ENCODE results near the gene ST6GALNAC6. TPM values are rescaled to one million over a fixed set of nuclear protein-coding genes. Genes with fewer than 3 reads are reported as not detected.

Gene ST6GALNAC6
- total and polyA plus RNA-seq, 2 of the 8 experiments (the other 6 are each of a cell fraction or from before 2014, with no cell fraction given): 43.7 to 64.4 TPM

- ChIA-PET POLR2A (ENCODE audit: partially characterized antibody) (no interaction called here), CTCF (ENCODE audit: partially characterized antibody) (interaction anchor here (1.6 to 35.5 kb wide), 4 partner anchors 8 to 183 kb away, joined by 5 to 825 read pairs (median 36); no protein-coding TSS in a partner anchor)
- H2BK20ac ChIP-seq (ENCODE audit: low read length): no peak overlapping the region
- H3K18ac ChIP-seq (ENCODE audit: extremely low read depth, low read length): no peak overlapping the region
- H3K27me3 ChIP-seq (replicated peaks in 1 of 4; ENCODE audit: control insufficient read depth in 3 of 4, extremely low read depth in 1 of 4, insufficient read depth in 3 of 4, low read length in 3 of 4): no peaks in the 10 kb centered on the region
- H3K36me3 ChIP-seq (ENCODE audit: control insufficient read depth in 2 of 4, insufficient read depth in 4 of 4, low read length in 3 of 4): peaks cover 0 to 3% (median 0%) of the 10 kb centered on the region in 4 experiments; a peak in 2 of 8 replicates
- H3K9ac ChIP-seq (replicated peaks in 1 of 4; ENCODE audit: extremely low read depth in 1 of 4, low read depth in 3 of 4, low read length in 3 of 4): no peak overlapping the region
- no peak overlapping the region for H3K23ac ChIP-seq (ENCODE audit: insufficient read length)
- WGBS, 2 experiments (ENCODE audit: extremely low coverage in 1 of 2, insufficient coverage in 1 of 2, insufficient read length in 1 of 2, insufficient replicate concordance in 2 of 2, low coverage in 1 of 2, low lambda C conversion rate in 2 of 2, missing lambda C conversion rate in 1 of 2): 82% methylated on average over 11 of the region's 11 CpGs; no CpG with 5 or more reads in 1 of the 2 experiments
- H3K27ac ChIP-seq (ENCODE audit: low read depth, low read length): no peak overlapping the region
- no peak overlapping the region for H3K4me3 ChIP-seq (ENCODE audit: extremely low read depth in 1 of 4, insufficient read depth in 2 of 4, low read depth in 3 of 4, low read length in 4 of 4)
- no peak overlapping the region for H2BK5ac ChIP-seq (ENCODE audit: low read depth, low read length)
- no peak overlapping the region for H4K8ac ChIP-seq (ENCODE audit: extremely low read depth, insufficient read depth, low read length)
- no peak overlapping the region for H3K4me2 ChIP-seq (ENCODE audit: insufficient read depth in 1 of 2, low read depth in 2 of 2, low read length in 2 of 2)
- no peak overlapping the region for H2BK12ac ChIP-seq (ENCODE audit: low read depth, low read length)
- H2BK15ac ChIP-seq (ENCODE audit: low read length): no peak overlapping the region
- no peak overlapping the region for H4K91ac ChIP-seq (replicated peaks; ENCODE audit: insufficient read length, low read length)
- H2AFZ ChIP-seq (ENCODE audit: low read length): no peak overlapping the region
- H3K56ac ChIP-seq (replicated peaks; ENCODE audit: insufficient read length, low read depth, low read length): no peak overlapping the region
- DNase-seq (ENCODE audit: low read depth in 1 of 2, low spot score in 2 of 2): no peak
- no peak overlapping the region for H2AK5ac ChIP-seq (ENCODE audit: low read depth, low read length)
- no peak overlapping the region for H3K14ac ChIP-seq (ENCODE audit: insufficient read length)
- H3K79me1 ChIP-seq (ENCODE audit: low read depth, low read length): peaks cover 10% of the 10 kb centered on the region
- no peak overlapping the region for H2BK120ac ChIP-seq (replicated peaks; ENCODE audit: low read depth, low read length)
- FAIRE-seq: no peak
- no peak overlapping the region for H4K5ac ChIP-seq (ENCODE audit: insufficient read length, low read depth, low read length)
- no peak overlapping the region for H3K4ac ChIP-seq (replicated peaks; ENCODE audit: insufficient read length, low read depth, low read length)
- peaks cover 20% of the 10 kb centered on the region; the same call in 1 of the 2 replicates for H3K23me2 ChIP-seq (ENCODE audit: low read depth, low read length)
- peaks cover 0 to 15% of the 10 kb centered on the region in 2 experiments; a peak in 1 of 4 replicates for H3K79me2 ChIP-seq (ENCODE audit: control insufficient read depth in 1 of 2, insufficient read depth in 2 of 2, low read length in 2 of 2)
- H4K20me1 ChIP-seq (replicated peaks in 1 of 2; ENCODE audit: control insufficient read depth in 1 of 2, insufficient read depth in 2 of 2, low read length in 2 of 2): peaks cover 1 to 22% of the 10 kb centered on the region in 2 experiments
- H3K9me3 ChIP-seq (ENCODE audit: insufficient read depth in 2 of 2, low read depth in 1 of 2, low read length in 1 of 2): no peaks in the 10 kb centered on the region
- peaks cover 8 to 18% (median 13%) of the 10 kb centered on the region in 4 experiments for H3K4me1 ChIP-seq (replicated peaks in 1 of 4; ENCODE audit: control insufficient read depth in 3 of 4, insufficient read depth in 4 of 4, low read length in 3 of 4)
- no peak for TF ChIP-seq RXRA (IDR thresholded peaks at IDR 0.05; ENCODE audit: insufficient read depth, low read depth, low read length)
- no peak for TF ChIP-seq CTBP2 (IDR thresholded peaks at IDR 0.05; ENCODE audit: borderline replicate concordance, insufficient read depth, insufficient read length, low read length)
- TF ChIP-seq, protein P1, sequence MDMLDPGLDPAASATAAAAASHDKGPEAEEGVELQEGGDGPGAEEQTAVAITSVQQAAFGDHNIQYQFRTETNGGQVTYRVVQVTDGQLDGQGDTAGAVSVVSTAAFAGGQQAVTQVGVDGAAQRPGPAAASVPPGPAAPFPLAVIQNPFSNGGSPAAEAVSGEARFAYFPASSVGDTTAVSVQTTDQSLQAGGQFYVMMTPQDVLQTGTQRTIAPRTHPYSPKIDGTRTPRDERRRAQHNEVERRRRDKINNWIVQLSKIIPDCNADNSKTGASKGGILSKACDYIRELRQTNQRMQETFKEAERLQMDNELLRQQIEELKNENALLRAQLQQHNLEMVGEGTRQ (IDR thresholded peaks at IDR 0.05; ENCODE audit: low read length): no peak
- TF ChIP-seq FOSL1 (IDR thresholded peaks at IDR 0.05; ENCODE audit: insufficient read depth, low read depth, low read length): no peak
- no peak for TF ChIP-seq RAD21 (IDR thresholded peaks at IDR 0.05 in 1 of 2, conservative IDR thresholded peaks at IDR 0.05 in 1 of 2; ENCODE audit: low read depth in 2 of 2, low read length in 2 of 2)
- no peak for TF ChIP-seq MAFK (IDR thresholded peaks at IDR 0.05; ENCODE audit: low read depth, low read length)
- no peak for TF ChIP-seq RNF2 (IDR thresholded peaks at IDR 0.05; ENCODE audit: borderline replicate concordance, low read depth, low read length, missing control alignments, poor library complexity, severe bottlenecking)
- TF ChIP-seq SIRT6 (IDR thresholded peaks at IDR 0.05; ENCODE audit: low read length): no peak
- no peak for TF ChIP-seq POLR2AphosphoS5 (IDR thresholded peaks at IDR 0.05; ENCODE audit: low read depth, low read length)
- TF ChIP-seq SP2 (IDR thresholded peaks at IDR 0.05; ENCODE audit: low read length): no peak
- TF ChIP-seq JUN (IDR thresholded peaks at IDR 0.05; ENCODE audit: low read depth, low read length): no peak
- no peak for TF ChIP-seq HDAC2 (IDR thresholded peaks at IDR 0.05; ENCODE audit: borderline replicate concordance in 1 of 2, low read depth in 2 of 2, low read length in 2 of 2)
Measured at GRCh38 chr9:127934986-127935385, 35.6 kb upstream of the ST6GALNAC6 start.
